Heart right ventricle (tissue), 16 donors: Measurements from ENCODE around the gene TRAK1. TPM values are rescaled to one million over a fixed set of nuclear protein-coding genes. Genes with fewer than 3 reads are reported as not detected.
"Not testable (repeated sequence)": the region's sequence is repeated elsewhere in the genome, so short reads cannot be mapped to it uniquely, and the experiment has no call there.

Source experiments
- ATAC-seq, 8 donors: fragments of 200-7000 bp; cut with Tn5 transposase; one replicate each; pipeline ENCODE4 v1.9.1; 2020; ENCODE audit warnings: mild to moderate bottlenecking in 8 of 8, moderate library complexity in 8 of 8, moderate number of reproducible peaks in 1 of 8
- DNase-seq, 2 donors: peaks; one replicate each; pipeline ENCODE4 v3.0.0-alpha.2; 2020
- H3K27ac ChIP-seq, 10 donors: fragments of 200-600 bp; sonication (generic) in 2 of 10; one replicate each; pipeline versions ENCODE4 v1.5.0 to v1.8.0; 2020 to 2022; ENCODE audit warnings: mild to moderate bottlenecking in 3 of 10
- H3K27me3 ChIP-seq, 7 donors: fragments of 200-600 bp; one replicate each; pipeline ENCODE4 v1.8.0; 2021 to 2022; ENCODE audit warnings: mild to moderate bottlenecking in 2 of 7
- H3K36me3 ChIP-seq, 9 donors: fragments of 200-600 bp; sonication (generic) in 1 of 9; one replicate each; pipeline versions ENCODE4 v1.5.0 to v1.8.0; 2020 to 2022; ENCODE audit warnings: mild to moderate bottlenecking in 2 of 9
- H3K4me1 ChIP-seq, 9 donors: fragments of 200-600 bp; sonication (generic) in 1 of 9; one replicate each; pipeline versions ENCODE4 v1.5.0 to v1.8.0; 2020 to 2022; ENCODE audit warnings: mild to moderate bottlenecking in 4 of 9
- H3K4me3 ChIP-seq, 10 donors: fragments of 200-600 bp; sonication (generic) in 2 of 10; one replicate each; pipeline versions ENCODE4 v1.5.0 to v1.8.0; 2020 to 2022; ENCODE audit warnings: mild to moderate bottlenecking in 7 of 10, moderate library complexity in 2 of 10
- H3K9me3 ChIP-seq, 11 donors: fragments of 200-600 bp in 10 of 11; sonication (generic) in 2 of 11; one replicate each; pipeline versions ENCODE4 v1.5.0 to v1.8.0; 2013 to 2022; ENCODE audit warnings: mild to moderate bottlenecking in 2 of 11, control low read depth in 1 of 11, moderate library complexity in 1 of 11
- WGBS, 2 donors: extraction: QIAGEN DNeasy Blood & Tissue Kit; methylation state at CpG; one replicate each; pipeline ENCODE4 v1.1.7; 2013; ENCODE audit warnings: inconsistent platforms in 1 of 2; 5-methylcytosine and 5-hydroxymethylcytosine counted together
- intact Hi-C, 10 donors: fragments of 100-400 bp; cut with DNase I; formaldehyde crosslinking; loops; one replicate each; pipeline versions ENCODE4 v1.11.1 to v1.14.2; 2022
- polyA plus RNA-seq, 2 donors: library from polyadenylated mRNA; stranded (reverse); fragments of 200-250 nt; gene quantifications; one replicate each; pipeline ENCODE4 v1.2.3, GENCODE V29; 2013
- total RNA-seq, 10 donors: library from RNA; stranded (reverse); fragmentation: NEBNext Ultra II Directional in 3 of 10; extraction: Animal tissue kit (Norgen Biotek cat#: 25700) in 3 of 10; gene quantifications; one replicate each; pipeline versions ENCODE4 v1.2.1 to v1.2.4, GENCODE V29; 2021 to 2023
- TF ChIP-seq, protein P1 (sequence below), 9 donors: fragments of 200-600 bp; sonication (generic) in 2 of 9; IDR thresholded peaks; one replicate each; pipeline versions ENCODE4 v1.5.0 to v1.8.0; 2021 to 2022; ENCODE audit warnings: antibody characterized with exemption in 9 of 9, mild to moderate bottlenecking in 5 of 9, moderate library complexity in 1 of 9
- donor health status: Arrhythmogenic right ventricular cardiomyopathy.
- donor health status: ischemic (EF 13 %, LVEDD 7.1; RV severe dilation, severe dysfunction).
- donor health status: healthy with polysubstance abuse.
- donor health status: DM: no; HTN: yes; CAD: no.
- donor health status: DM: no; HTN: no; CAD: no.
- donor health status: ischemic (EF 25% LVEDD 6.9; RV normal size, moderate dysfunction).
- donor health status: ischemic (EF 25% LVEDD 5.7; RV mildly dilated, moderate dysfunction).
- donor health status: healthy.
- donor health status: DM: yes; HTN: yes; CAD: no.
- donor health status: Ischemic cardiomyopathy.
- donor health status: ischemic (EF 35%, LVEDD 5.7; RV mildly dilated, moderate dysfunction).
- donor health status: nonischemic (EF 11% LVEDD 7.7; RV severe dilation, severe dysfunction).
- donor health status: DM: yes; HTN: yes; CAD: no.
- donor health status: PGD.
- donor health status: ischemic (EF 29% LVEDD 5.4; RV normal size, mild dysfunction).
- donor health status: nonischemic (EF 23%, LVEDD 6.1; RV moderate dilation, normal function).

The TRAK1 gene
- total and polyA plus RNA-seq, 12 donors, result 35.5 to 423 (median 303) TPM

DNA sequence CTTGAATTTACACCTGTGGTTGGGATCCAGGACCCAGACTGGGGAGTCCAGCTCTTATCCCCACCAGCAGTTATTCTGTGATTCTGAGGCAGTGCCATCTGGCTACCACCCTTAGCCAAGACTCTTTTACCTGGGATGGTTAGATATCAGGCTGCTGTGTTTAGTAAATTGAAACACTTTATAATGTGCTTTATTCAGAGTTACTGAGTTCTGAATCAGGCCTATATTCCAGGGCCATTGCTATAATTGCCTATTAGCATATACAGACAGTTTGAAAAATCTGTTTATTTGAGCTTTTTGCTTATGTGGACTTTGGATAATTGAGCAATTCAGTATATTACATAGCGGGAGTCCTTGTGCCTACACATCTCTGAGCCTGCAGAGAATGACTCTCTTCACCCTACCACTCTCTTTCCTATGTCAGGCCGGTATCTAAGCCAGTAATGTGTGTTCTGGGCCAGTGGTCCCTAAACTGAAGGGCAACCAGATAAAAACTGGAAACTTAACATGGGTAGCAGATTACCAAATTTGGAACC, 45.4 kb upstream of the TRAK1 start:
- TF ChIP-seq, protein P1, sequence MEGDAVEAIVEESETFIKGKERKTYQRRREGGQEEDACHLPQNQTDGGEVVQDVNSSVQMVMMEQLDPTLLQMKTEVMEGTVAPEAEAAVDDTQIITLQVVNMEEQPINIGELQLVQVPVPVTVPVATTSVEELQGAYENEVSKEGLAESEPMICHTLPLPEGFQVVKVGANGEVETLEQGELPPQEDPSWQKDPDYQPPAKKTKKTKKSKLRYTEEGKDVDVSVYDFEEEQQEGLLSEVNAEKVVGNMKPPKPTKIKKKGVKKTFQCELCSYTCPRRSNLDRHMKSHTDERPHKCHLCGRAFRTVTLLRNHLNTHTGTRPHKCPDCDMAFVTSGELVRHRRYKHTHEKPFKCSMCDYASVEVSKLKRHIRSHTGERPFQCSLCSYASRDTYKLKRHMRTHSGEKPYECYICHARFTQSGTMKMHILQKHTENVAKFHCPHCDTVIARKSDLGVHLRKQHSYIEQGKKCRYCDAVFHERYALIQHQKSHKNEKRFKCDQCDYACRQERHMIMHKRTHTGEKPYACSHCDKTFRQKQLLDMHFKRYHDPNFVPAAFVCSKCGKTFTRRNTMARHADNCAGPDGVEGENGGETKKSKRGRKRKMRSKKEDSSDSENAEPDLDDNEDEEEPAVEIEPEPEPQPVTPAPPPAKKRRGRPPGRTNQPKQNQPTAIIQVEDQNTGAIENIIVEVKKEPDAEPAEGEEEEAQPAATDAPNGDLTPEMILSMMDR (IDR thresholded peaks at IDR 0.05), result no peak
- peak overlapping the region in 5 of 10 donors; percentile 24 to 90 (median 31) for H3K27ac ChIP-seq
- peaks cover 6 to 100% (median 77%) of the 10 kb centered on the region in 9 donors for H3K4me1 ChIP-seq
- DNase-seq (no peak), ATAC-seq (no peak)
- intact Hi-C loops, result loop anchor here in 1 of 10 donors (1.0 kb wide), 1 partner anchor 11 kb away; no protein-coding TSS in a partner anchor
- WGBS, 2 donors, result 82 to 83% methylated on average over 2 of the region's 2 CpGs
- no peak overlapping the region for H3K4me3 ChIP-seq
- H3K36me3 ChIP-seq, result no peaks in the 10 kb centered on the region
- no peaks in the 10 kb centered on the region for H3K27me3 ChIP-seq
- H3K9me3 ChIP-seq, result no peaks in the 10 kb centered on the region

DNA sequence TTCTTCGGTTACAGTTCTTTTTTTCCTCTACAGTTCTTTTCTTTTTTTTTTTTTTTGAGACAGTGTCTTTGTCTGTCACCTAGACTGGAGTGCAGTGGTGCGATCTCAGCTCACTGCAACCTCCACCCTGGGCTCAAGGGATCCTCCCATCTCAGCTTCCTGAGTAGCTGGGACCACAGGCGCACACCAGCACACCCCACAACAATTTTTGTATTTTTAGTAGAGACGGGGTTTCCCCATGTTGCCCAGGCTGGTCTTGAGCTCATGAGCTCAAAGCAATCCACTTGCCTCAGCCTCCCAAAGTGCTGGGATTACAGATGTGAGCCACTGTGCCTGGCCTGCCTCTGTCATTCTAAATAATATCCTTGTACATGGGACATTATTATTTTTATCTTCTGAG, 42.6 kb upstream of the TRAK1 start:
- WGBS, 2 donors, result 50 to 72% methylated on average over 4 of the region's 4 CpGs
- ATAC-seq, H3K36me3 ChIP-seq, H3K9me3 ChIP-seq, DNase-seq, H3K4me3 ChIP-seq, intact Hi-C loops, H3K27me3 ChIP-seq: not testable (repeated sequence)
- peak overlapping the region in 6 of 10 donors; percentile 5 to 48 (median 14) for H3K27ac ChIP-seq
- H3K4me1 ChIP-seq, result peaks cover 21 to 100% (median 81%) of the 10 kb centered on the region in 9 donors

DNA sequence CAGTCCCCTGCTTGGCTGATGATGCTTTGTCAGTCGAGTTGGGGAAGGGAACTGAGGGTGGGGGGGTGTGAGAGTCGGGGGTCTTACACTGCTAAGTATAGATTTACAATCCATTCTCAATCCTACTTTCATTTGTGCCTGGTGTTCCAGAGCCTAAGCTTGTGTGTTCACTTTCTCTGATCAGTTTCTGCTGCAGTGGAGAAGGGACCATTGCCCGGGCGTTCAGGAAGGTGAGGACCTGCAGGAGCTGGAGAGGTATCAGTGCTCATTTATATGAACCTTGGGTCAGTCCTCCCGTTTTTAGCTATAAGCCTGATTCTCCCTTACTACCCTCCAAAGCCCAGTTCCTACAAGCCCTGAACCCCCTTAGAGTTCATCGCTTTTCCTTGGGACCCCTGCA, 41.0 kb upstream of the TRAK1 start:
- intact Hi-C loops, result loop anchor here in 1 of 10 donors (5.0 kb wide), 1 partner anchor 33 kb away; no protein-coding TSS in a partner anchor
- H3K4me3 ChIP-seq, result no peak overlapping the region
- H3K4me1 ChIP-seq, result peaks cover 22 to 100% (median 77%) of the 10 kb centered on the region in 9 donors
- DNase-seq (no peak), ATAC-seq (no peak)
- TF ChIP-seq, protein P1 (IDR thresholded peaks at IDR 0.05), result no peak
- peak overlapping the region in 5 of 10 donors; percentile 6 to 84 (median 26) for H3K27ac ChIP-seq
- 80 to 89% methylated on average over 6 of the region's 6 CpGs for WGBS, 2 donors
- H3K27me3 ChIP-seq, result no peaks in the 10 kb centered on the region
- H3K9me3 ChIP-seq, result no peaks in the 10 kb centered on the region
- H3K36me3 ChIP-seq, result no peaks in the 10 kb centered on the region

DNA sequence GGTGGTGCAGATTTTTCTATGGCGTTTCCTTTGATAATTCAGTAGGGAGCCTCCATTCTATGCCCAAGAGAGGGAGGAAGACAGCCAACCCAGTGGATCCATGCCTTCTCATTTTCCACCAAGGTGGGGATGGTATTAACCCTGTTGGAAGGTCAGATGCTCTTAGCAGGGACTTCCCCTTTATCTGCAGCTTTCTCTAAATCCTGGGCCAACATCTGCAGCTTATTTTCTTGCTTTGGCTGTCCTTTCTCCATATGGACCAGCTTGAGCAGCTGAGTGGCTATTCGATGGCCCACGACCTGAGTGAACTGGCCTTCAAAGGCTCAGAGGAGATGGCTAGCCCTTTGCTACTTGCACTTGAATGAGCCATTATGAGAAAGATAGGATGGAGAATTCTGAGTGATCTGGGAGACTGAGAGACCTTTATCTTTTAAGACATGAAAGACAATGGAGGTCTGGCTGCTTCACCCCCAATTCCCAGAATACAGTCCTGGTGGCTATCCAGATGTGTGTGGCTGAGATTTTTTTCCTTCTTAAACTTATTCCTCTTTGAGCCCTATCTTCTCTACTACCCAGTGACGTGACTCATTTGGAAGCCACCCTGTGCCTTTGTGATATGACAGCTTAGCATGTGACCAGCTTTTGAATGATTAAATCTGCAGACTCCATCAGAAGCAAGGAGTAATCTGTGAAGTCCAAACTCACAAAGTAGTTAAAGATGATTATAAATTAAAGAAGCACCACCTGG, 39.6 kb upstream of the TRAK1 start:
- H3K27ac ChIP-seq, result peak overlapping the region; percentile 33 to 95 (median 75)
- TF ChIP-seq, protein P1 (IDR thresholded peaks at IDR 0.05), result no peak
- intact Hi-C loops, result loop anchor here in 1 of 10 donors (5.0 kb wide), 1 partner anchor 34 kb away; no protein-coding TSS in a partner anchor
- peak in 7 of 8 donors; percentile 20 to 74 (median 41) for ATAC-seq
- peaks cover 22 to 99% (median 64%) of the 10 kb centered on the region in 9 donors for H3K4me1 ChIP-seq
- DNase-seq, result no peak
- no peaks in the 10 kb centered on the region for H3K9me3 ChIP-seq
- WGBS, 2 donors, result 52 to 62% methylated on average over 4 of the region's 4 CpGs
- no peaks in the 10 kb centered on the region for H3K36me3 ChIP-seq
- no peak overlapping the region for H3K4me3 ChIP-seq
- no peaks in the 10 kb centered on the region for H3K27me3 ChIP-seq
